Activated T-helper 1 cell treated with anti-CD3 and anti-CD28 coated beads, Interleukin-2, amount 50 U/mL, for 16 hours (primary cell): ENCODE data around the gene KRT38.
"Not testable (repeated sequence)": the region's sequence is repeated elsewhere in the genome, so short reads cannot be mapped to it uniquely, and the experiment has no call there.

Experiments used
- DNase-seq, 2 donors: peaks; one replicate each; pipeline ENCODE4 v3.0.0-alpha.2; 2020; ENCODE audit warnings: low read depth in 1 of 2, low spot score in 1 of 2

Gene KRT38

DNA sequence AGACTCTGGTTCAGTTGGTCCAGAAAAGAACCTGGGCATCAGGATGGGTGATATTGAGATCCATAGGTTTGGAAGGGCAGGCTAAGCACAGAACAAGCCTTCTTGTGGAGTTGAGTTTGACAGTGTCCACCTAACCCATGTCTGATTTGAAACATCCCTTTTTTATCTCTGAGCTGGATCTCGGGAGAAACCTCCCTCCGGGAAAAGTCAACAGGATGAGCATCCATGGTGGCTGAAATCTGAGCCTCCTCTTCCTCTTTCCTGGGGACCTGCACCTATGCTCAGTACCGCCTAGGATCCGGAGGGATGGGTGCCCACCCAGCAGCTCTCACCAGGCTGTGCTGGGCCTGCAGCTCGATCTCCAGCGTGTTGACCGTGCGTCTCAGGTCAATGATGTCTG lies 23.0 kb upstream of the KRT38 start:
- DNase-seq, result no peak

DNA sequence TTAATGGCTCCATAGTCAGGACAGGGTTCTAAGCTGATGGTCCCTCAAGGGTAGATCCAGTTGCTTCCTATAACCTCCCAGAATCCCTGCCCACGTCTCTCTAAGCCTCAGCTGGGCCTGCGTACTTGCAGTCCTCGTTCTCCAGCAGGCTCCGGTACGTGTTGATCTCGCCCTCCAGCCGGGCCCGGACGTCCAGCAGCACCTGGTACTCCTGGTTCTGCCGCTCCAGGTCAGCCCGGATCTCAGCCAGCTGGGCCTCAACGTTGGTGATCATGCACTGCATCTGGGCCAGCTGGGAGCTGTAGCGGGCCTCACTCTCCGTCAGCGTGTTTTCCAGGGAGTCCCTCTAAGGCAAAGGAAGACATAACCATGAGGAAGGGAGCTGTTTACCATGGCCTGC lies 21.9 kb upstream of the KRT38 start:
- DNase-seq, result no peak

DNA sequence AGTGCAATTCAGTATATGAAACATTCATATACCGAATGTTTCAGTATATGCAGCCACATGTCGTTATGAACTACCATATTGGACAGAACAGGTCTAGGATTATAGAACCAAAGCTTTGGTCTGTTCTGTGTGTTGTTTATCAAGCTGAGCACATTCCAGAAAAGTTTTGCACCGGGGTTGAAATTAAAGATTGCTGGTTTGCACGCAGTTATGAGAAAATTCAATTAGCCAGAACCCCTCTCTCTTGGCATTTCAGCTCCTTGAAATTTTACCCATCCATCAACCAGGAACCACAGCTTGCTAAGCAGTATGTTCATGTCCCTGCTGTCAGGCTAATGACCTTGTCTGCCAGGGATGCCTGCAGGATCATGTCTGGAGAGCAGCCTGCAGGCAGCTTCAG lies 16.9 kb upstream of the KRT38 start:
- DNase-seq, result no peak

DNA sequence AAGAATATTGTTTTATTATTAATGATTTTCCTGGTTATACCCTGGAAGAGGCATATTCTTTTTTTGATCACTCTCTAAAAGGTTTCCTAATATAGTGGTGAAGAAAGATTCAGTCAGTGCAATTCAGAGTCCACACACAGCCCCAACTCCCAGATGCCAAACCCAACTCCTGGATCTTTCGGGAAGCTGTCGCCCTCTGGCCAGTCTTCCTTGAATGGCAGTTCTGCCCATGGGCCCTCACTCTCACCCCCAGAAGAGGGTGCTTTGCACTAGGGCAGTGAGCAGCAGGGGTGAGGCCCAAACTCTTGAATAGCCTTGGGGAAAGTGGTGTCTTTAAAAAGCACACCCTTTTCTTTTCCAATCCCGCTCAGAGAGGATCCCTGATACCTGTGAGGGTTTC lies 15.4 kb upstream of the KRT38 start:
- no peak for DNase-seq

DNA sequence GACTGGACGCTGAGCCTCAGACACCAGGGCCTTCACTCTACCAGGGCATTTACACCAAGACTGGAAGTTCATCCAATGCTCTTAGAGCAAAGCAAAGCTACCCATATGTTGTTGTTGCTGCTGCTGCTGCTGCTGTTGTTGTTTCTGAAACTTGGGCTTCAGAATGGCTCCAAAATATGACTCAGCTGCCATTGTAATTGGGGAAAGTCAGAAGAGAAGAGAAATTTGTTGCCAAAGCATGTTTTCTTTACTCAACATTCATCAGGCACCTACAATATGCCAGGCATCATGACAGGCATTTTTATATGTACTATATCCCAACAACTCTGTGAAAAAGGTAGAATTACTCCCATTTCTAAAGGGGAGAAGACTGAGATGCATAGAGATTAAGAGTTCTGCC lies 14.5 kb upstream of the KRT38 start:
- DNase-seq, result no peak

DNA sequence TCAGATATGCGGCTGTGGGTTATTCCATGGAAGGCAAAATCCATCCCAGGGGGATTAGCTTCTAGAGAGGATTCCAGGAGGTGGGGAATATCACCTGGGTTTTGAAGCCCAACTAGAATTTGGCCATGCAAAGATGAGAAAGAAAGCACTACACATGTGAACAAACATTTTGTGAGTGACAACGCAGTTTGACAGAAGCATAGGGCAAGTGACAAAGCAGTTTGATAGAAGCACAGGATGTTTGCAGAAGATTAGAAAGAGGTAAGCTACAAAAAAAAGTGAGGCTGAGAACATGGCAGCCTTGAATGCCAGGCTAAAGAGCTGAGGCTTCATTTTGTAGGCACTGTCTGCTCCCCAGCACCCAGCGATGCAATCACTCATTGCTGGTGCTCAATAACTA lies 12.3 kb upstream of the KRT38 start:
- no peak for DNase-seq

DNA sequence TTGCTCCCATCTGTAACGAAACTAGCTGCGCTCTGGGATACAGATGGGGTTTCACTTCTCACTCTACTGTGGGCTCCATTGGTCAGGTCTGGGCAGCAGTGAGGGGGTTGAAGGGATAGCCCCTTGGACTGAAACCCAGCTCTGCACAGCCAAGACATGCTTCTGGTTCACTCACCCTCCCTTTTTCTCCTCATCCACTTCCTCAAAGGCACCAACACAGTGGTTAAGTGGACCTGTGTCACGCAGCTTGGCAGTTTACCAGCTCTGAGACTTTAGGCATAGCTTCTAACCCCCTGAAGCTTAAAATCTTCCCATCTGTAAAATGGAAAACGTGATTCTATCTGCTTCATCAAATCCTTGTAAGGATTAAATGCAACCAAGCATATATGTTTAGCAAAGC lies 11.5 kb upstream of the KRT38 start:
- DNase-seq, result no peak

DNA sequence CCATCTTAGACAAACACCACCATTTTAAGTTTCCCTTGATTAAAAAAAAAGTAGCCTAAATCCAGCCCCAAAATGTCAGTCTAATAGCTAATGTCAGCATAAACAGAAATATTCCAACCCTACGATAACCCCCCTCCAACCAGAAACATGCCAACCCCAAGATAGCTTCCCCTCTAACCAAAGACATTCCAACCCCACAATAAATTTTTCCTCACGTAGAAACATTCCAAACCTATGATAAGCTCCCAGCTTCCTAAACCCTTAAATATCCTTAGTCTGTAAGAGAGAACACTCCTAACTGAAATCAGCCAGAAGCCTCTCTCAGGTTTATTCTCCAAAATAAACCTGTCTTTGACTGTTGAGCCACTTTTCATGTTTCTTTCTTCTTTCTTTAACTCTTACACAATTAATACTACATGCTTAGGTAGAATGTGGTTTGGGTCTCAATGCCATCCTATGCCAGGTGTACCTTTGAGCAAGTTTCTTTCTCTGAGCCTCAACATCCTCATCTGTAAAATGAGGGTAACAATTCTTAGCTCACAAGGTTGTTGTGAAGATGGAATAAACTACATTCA lies 10.5 kb upstream of the KRT38 start:
- no peak for DNase-seq

DNA sequence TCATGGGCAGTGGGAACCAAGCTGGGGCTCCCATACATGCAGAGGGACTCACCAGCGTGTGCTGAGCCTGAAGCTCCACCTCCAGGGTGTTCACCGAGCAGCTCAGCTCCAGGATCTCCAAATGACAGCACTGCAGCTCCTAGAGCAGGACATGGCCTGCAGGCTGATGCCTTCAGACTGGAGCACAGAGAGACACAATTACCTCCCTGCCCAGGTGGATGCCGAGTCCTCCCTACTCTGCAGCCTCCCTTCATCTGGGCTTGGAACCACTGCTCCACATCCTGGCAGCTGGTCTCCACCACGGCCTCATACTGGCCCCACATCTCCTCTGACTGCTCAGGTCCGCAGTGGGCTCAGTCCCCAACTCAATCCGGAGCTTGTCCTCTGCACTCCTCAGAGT lies 8.2 kb upstream of the KRT38 start:
- no peak for DNase-seq

DNA sequence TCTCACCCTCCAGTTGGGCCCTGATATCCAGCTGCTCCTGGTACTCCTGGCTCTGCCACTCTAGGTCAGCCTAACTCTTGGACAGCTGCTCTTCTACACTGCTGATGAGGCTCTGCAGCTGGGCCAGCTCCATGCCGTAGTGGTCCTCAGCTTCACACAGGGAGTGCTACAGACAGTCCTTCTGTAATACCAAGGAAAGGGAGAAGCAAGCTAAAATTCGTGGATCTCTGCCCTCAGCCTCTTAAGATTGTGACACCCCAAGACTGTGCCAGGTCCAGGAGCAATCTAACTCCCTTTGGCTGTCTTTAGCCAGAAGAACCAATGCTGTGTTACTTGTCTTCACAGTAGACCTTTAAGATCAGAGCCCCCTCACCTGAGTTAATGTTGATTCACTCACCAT lies 7.7 kb upstream of the KRT38 start:
- no peak for DNase-seq

DNA sequence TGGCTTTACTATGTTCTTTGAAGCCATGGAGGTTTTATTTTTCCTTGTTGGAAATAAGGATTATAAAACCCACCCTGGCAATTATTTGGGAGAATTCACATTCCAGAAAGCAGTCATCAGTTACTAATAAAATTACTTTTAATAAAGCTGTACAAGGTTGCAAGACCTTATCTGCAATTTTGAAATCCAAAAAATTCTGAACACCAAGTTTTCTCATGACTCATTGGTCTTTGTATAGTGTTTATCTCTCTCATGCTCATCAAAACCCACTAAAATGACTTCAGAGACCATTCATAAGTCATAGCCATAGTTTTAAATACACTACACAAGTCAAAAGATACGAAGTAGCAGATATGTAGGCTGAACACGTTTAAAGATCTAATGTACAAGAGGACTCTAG lies 6.0 kb upstream of the KRT38 start:
- DNase-seq, result no peak

DNA sequence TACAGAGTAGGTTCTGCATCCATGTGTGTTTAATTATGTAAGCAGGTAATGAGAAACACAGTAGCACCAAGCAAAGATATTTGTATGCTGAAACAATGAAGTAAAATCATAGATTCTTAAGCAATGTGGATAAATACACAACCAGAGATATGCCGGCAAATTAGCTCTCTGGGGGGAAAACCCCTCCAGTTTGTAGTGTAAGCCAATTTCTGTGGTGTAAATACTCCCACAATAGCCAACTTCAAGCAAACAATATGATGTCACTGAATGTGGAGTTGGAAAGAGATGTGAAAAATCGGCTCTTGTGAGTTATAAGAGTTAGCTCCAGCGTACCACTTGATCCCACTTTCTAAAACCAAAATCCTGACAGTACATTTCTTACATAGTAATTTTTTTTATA lies 3.9 kb upstream of the KRT38 start:
- no peak for DNase-seq

DNA sequence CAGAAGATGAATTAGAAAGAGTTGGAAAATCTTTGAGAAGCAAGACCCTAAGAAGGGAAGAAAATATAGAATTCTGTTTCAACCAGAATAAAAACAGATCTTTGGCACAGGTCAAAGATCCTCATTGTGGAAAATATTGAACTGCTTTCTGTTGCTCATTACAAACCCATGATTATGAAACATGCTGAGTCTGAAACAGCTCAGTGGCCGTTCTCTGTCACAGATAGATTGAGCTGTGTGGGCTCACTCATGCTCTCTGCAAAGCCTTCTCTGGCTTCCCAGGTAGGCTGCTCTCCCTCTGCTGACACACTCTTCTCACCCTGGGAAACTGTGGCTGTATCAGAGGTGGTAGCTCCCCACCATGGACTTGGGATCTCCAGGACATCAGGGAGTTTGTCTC lies 3.4 kb upstream of the KRT38 start:
- DNase-seq, result no peak

DNA sequence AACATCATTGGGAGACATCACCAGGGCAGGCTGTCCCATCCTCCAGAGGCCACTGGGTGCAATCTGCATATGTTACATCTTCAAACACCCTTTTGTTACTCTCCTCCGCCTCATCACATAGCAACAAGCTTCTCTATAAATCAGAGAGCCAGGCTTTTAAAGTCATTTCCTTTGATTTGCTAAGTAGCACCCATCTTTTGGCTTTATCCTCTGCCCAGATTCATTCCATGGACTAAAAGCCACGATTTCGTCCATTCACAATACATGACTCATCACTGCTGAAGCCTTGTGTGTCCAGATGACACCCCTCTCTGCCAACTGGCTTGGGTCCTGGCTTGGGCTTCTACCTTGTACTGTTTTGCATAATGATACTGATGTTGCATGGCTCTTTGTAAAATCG lies 2.0 kb upstream of the KRT38 start:
- DNase-seq, result no peak

DNA sequence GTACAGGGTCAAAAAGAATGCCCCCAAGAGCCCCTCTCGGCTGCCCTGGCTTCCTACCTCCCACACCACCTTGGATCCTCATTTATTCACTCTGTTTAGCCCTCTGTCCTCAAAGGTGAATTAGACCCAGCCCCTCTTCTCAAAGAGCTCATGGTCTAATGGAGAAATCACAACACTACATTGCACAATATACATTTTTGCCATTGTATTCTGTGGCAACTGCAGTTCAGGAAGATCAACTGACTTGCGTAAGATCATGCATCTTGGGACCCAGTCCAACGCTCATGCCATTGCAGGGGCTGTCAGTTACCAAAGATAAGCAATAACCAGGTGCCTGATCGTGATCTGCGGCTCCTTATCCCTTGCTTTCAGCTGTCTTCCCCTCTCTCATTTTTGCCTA lies 1.4 kb downstream of the KRT38 start:
- DNase-seq, result no peak

DNA sequence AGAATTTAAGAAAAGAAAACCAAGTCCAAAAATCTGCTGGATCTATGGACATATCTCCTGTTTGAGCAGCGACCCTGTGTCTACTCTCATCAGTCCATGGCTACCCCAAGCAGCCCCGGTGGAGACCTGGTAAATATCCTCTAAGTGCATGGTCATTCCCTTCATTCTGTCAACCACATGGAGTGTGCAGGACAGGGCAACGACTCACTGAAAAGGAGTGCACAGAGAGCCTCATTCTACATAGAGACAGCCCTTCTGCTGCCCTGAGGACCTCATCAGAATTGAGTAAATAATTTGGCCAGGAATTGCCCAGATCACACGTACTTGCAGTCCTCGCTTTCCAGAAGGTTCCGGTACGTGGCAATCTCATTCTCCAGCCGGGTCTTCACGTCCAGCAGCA lies 3.0 kb downstream of the KRT38 start:
- DNase-seq, result no peak

DNA sequence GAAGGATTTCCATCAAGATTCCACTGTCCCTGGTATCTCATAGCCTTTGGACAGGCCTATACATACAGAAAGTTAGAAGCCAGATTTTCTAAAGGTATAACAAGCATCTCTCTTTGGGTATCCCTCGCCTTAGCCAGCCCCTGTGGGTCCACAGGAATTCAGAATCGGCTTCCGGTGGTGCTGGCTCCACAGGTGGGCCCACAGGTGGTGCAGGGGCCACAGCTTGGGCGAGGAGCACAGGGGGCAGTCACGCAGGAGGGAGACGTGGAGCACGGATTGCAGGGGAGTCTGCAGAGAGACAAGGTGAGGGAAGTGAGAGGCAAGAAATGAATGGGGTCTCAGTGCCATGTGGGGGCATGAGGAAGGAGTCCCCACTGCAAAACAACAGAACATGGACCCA lies 3.5 kb downstream of the KRT38 start:
- no peak for DNase-seq

DNA sequence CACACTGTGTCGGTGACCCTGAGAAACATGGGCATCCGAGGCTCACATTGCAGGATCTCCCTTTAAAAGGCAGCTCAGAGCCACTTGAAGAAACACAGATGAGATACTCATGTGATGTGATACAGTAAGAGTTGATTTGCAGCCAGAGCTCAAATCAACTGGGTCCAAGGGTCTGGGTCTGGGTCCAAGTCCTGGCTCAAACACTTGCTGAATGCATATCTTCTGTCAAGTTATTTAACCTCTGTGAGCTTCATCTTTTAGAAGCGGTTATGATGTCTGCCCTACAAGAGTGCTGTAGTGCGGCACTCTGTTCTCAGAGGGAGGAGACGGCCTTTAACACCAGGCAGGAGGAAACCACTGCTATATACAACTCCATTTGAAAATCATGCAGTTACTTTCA lies 6.4 kb downstream of the KRT38 start:
- DNase-seq, result no peak

DNA sequence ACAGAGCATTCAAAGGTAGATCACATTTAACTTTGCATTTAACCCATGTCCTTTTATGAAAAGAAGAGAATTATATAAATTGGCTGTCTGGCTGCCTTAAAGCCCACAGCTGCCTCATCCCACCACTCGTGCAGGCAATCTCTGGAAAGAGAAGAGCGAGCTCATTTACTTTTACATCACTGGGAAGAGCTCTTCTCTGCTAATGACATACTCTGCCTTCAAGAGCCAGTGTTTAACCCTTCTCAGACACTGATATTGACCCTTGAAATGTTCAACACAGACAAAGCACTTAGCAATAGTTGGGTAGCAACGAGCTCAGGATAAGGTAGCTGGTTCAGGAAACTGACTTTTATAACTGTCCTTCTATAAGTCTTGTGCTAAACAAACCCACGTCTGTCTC lies 6.8 kb downstream of the KRT38 start:
- no peak for DNase-seq

DNA sequence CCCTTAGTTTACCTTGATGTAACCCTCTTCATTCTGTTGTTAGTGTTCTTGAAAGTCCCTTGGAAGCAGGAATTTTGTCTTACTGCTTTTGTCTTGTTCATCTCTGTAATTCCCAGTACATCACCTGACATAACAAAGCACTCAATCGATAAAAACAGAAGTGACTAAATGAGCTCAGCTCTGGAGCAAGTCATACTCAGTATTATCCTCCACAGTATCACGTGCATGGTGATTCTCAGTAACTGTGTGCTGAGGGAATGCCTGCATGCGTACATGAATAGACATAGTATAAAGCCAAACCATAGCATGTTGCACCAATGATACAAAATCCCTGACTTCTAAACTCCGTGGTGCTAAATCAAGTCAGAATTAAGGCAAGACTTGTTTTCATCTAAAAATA lies 7.2 kb downstream of the KRT38 start:
- no peak for DNase-seq

DNA sequence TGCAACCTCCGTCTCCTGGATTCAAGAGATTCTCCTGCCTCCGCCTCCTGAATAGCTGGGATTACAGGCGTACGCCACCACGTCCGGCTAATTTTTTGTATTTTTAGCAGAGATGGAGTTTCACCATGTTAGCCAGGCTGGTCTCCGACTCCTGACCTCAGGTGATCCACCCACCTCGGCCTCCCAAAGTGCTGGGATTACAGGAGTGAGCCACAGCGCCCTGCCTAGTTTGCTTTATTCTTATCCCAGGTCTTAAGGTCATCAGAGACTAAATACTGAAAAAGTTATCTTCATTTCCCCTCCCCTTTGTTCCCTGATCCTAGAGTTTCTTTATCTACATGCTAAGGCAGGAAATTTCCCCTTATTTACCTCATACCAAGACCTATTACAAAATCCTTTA lies 10.4 kb downstream of the KRT38 start:
- DNase-seq, result not testable (repeated sequence)

DNA sequence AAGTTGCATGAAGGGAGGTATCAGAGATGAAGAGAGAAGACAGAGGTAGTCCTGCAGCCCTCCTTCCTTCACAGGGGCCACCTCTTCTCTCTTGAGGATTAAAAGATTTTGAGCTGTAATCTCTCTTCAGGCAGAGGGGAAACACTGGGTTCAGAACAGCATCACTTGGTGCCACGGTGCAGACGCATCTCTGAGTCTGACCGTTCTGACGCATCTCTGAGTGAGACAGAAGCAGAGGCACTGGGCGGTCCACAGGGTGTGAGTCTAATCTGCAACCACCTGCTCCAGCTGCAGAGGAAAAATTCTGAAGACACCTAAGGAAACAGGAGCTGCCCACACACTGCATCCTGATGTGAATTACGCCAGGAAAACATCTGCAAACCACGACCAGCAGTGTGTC lies 11.1 kb downstream of the KRT38 start:
- no peak for DNase-seq

DNA sequence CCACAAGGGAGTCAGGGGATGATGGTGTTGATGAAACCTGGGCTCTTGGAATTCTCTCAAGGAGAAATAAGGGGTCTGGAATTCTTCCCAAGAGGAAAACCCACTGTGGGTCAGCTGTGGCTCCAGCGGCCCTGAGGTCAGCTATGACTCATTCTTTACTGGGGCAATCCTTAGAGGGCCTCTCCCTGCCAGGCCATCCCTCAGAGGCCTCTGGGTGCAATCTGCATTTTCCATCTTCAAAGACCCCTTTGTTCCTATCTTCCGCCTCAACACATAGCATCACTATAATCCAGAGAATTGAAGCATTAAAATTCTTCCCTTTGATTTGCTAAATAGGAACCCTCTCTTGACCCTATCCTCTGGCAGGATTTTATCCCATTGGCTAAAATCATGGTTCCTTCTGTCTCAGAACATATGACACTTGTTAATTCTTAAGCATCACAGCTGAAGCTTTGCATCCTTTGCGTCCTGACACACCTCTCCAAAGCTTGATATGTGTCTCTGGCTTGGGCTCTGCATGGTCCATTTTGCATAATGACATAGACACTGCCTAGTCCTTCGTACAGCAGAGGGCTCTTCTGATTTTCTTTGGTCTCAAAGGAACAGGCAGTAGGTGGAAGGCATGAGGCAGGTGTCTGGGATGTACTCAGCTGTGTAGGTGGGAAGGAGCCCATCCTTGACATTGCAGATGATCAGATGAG lies 12.0 kb downstream of the KRT38 start:
- DNase-seq, result no peak
